Measurements from ENCODE around the gene CACHD1.

- TF ChIP-seq CTCF (IDR thresholded peaks at IDR 0.05; ENCODE audit: low read depth, low read length) (no peak), POLR2A (IDR thresholded peaks at IDR 0.05; ENCODE audit: extremely low read depth, insufficient read length) (no peak), MAX (IDR thresholded peaks at IDR 0.05; ENCODE audit: low read depth, low read length) (no peak)
Observed at GRCh38 chr1:64474665-64475439, 4.9 kb downstream of the CACHD1 start.

Data from NB4 (cell line).